Adipocyte (in vitro differentiated cells): ENCODE measurements around the gene SPATA46.

Experiments
- DNase-seq: peaks from one replicate; pipeline ENCODE4 v3.0.0-alpha.2; 2015; ENCODE audit warnings: low read depth
- H3K27me3 ChIP-seq: replicated peaks from 2 replicates; pipeline ENCODE4 v1.7.0; 2013; ENCODE audit warnings: mild to moderate bottlenecking, low read length, moderate library complexity; ENCODE audit not compliant: control insufficient read depth, insufficient read depth
- H3K36me3 ChIP-seq: 2 replicates; pipeline ENCODE4 v1.7.0; 2013; ENCODE audit warnings: low read length, mild to moderate bottlenecking, moderate library complexity; ENCODE audit not compliant: control insufficient read depth, insufficient read depth, severe bottlenecking
- H3K4me1 ChIP-seq: 2 replicates; pipeline ENCODE4 v1.7.0; 2013; ENCODE audit warnings: mild to moderate bottlenecking, low read length, moderate library complexity; ENCODE audit not compliant: control insufficient read depth, insufficient read depth
- H3K4me3 ChIP-seq: 2 replicates; pipeline ENCODE4 v1.7.0; 2013; ENCODE audit warnings: mild to moderate bottlenecking, low read length, moderate library complexity
- H3K9ac ChIP-seq: 2 replicates; pipeline ENCODE4 v1.7.0; 2013; ENCODE audit warnings: mild to moderate bottlenecking, low read length, moderate library complexity
- H3K9me3 ChIP-seq: 2 replicates; pipeline ENCODE4 v1.7.0; 2013; ENCODE audit warnings: mild to moderate bottlenecking, low read length, moderate library complexity; ENCODE audit not compliant: control insufficient read depth

SPATA46 gene

GRCh38 chr1:162389971-162390370 lies 13.3 kb upstream of the SPATA46 start:
- Histone ChIP-seq H3K36me3 (no peaks in the 10 kb centered on the region), H3K27me3 (no peaks in the 10 kb centered on the region), H3K9ac (no peak overlapping the region), H3K4me1 (peaks cover 39% of the 10 kb centered on the region), H3K4me3 (no peak overlapping the region), H3K9me3 (no peaks in the 10 kb centered on the region)
- DNase-seq = no peak

- Histone ChIP-seq H3K9me3 (no peaks in the 10 kb centered on the region), H3K36me3 (no peaks in the 10 kb centered on the region), H3K4me1 (peaks cover 39% of the 10 kb centered on the region), H3K4me3 (no peak overlapping the region), H3K27me3 (no peaks in the 10 kb centered on the region), H3K9ac (no peak overlapping the region)
- DNase-seq = peak; percentile 47
These were observed 12.6 kb upstream of the SPATA46 start for GRCh38 chr1:162389021-162389818.

- no peaks in the 10 kb centered on the region for H3K36me3 ChIP-seq
- no peaks in the 10 kb centered on the region for H3K9me3 ChIP-seq
- H3K9ac ChIP-seq = no peak overlapping the region
- peak; percentile 42 for DNase-seq
- no peaks in the 10 kb centered on the region for H3K27me3 ChIP-seq
- peaks cover 39% of the 10 kb centered on the region for H3K4me1 ChIP-seq
- H3K4me3 ChIP-seq = no peak overlapping the region
These were observed 12.0 kb upstream of the SPATA46 start for GRCh38 chr1:162388615-162389014.

- no peaks in the 10 kb centered on the region for H3K27me3 ChIP-seq
- H3K9ac ChIP-seq = no peak overlapping the region
- H3K9me3 ChIP-seq = no peaks in the 10 kb centered on the region
- DNase-seq = no peak
- peaks cover 38% of the 10 kb centered on the region for H3K4me1 ChIP-seq
- no peak overlapping the region for H3K4me3 ChIP-seq
- H3K36me3 ChIP-seq = no peaks in the 10 kb centered on the region
These were observed 11.5 kb upstream of the SPATA46 start for GRCh38 chr1:162388083-162388594.

GRCh38 chr1:162387226-162388082 lies 10.8 kb upstream of the SPATA46 start:
- no peak for DNase-seq
- H3K36me3 ChIP-seq = no peaks in the 10 kb centered on the region
- H3K4me1 ChIP-seq = peaks cover 32% of the 10 kb centered on the region
- no peak overlapping the region for H3K4me3 ChIP-seq
- no peak overlapping the region for H3K9ac ChIP-seq
- H3K9me3 ChIP-seq = no peaks in the 10 kb centered on the region
- H3K27me3 ChIP-seq = no peaks in the 10 kb centered on the region

GRCh38 chr1:162386292-162387225 lies 9.9 kb upstream of the SPATA46 start:
- H3K4me3 ChIP-seq = no peak overlapping the region
- H3K9me3 ChIP-seq = no peaks in the 10 kb centered on the region
- H3K4me1 ChIP-seq = peaks cover 26% of the 10 kb centered on the region
- no peak for DNase-seq
- H3K9ac ChIP-seq = no peak overlapping the region
- no peaks in the 10 kb centered on the region for H3K36me3 ChIP-seq
- H3K27me3 ChIP-seq = no peaks in the 10 kb centered on the region

- Histone ChIP-seq H3K4me3 (no peak overlapping the region), H3K9ac (no peak overlapping the region), H3K36me3 (no peaks in the 10 kb centered on the region), H3K27me3 (no peaks in the 10 kb centered on the region), H3K9me3 (no peaks in the 10 kb centered on the region), H3K4me1 (peaks cover 23% of the 10 kb centered on the region)
- DNase-seq = no peak
These were observed 9.0 kb upstream of the SPATA46 start for GRCh38 chr1:162385702-162386101.

- Histone ChIP-seq H3K4me3 (no peak overlapping the region), H3K27me3 (no peaks in the 10 kb centered on the region), H3K4me1 (peaks cover 23% of the 10 kb centered on the region), H3K36me3 (no peaks in the 10 kb centered on the region), H3K9me3 (no peaks in the 10 kb centered on the region), H3K9ac (no peak overlapping the region)
- no peak for DNase-seq
These were observed 8.6 kb upstream of the SPATA46 start for GRCh38 chr1:162385280-162385623.

GRCh38 chr1:162384601-162385279 lies 8.1 kb upstream of the SPATA46 start:
- H3K27me3 ChIP-seq = no peaks in the 10 kb centered on the region
- H3K36me3 ChIP-seq = no peaks in the 10 kb centered on the region
- H3K4me3 ChIP-seq = no peak overlapping the region
- peaks cover 21% of the 10 kb centered on the region for H3K4me1 ChIP-seq
- DNase-seq = no peak
- H3K9me3 ChIP-seq = no peaks in the 10 kb centered on the region
- no peak overlapping the region for H3K9ac ChIP-seq

- H3K4me3 ChIP-seq = no peak overlapping the region
- H3K9me3 ChIP-seq = no peaks in the 10 kb centered on the region
- no peaks in the 10 kb centered on the region for H3K36me3 ChIP-seq
- peaks cover 15% of the 10 kb centered on the region for H3K4me1 ChIP-seq
- H3K27me3 ChIP-seq = no peaks in the 10 kb centered on the region
- no peak for DNase-seq
- no peak overlapping the region for H3K9ac ChIP-seq
These were observed 7.5 kb upstream of the SPATA46 start for GRCh38 chr1:162384116-162384515.
